ENCODE measurements around the gene WDR70.

DNA sequence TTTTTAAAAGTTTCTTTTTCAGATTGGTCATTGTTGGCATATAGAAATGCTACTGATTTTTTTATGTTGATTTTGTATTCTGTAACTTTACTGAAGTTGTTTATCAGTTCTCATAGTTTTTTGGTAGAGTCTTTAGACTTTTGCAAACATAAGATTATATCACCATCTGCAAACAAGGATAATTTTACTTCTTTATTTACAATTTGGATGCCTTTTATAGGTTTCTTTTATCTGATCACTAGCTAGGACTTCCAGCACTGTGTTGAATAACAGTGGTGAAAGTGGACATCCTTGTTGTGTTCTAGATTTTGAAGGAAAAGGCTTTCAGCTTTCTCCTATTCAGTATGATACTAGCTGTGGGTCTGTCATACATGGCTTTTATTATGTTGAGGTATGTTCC, 170.3 kb downstream of the WDR70 start:
- TF ChIP-seq POLR2AphosphoS5 (IDR thresholded peaks at IDR 0.05; ENCODE audit: low read length) (no peak), CTCF (IDR thresholded peaks at IDR 0.05 in 2 of 3, conservative IDR thresholded peaks at IDR 0.05 in 1 of 3; ENCODE audit: control insufficient read depth in 2 of 3, extremely low read depth in 1 of 3, insufficient read depth in 1 of 3, low read depth in 3 of 3, low read length in 3 of 3) (no peak), EZH2 (IDR thresholded peaks at IDR 0.05; ENCODE audit: borderline replicate concordance, control insufficient read depth, low read depth, low read length) (no peak), CHD1 (IDR thresholded peaks at IDR 0.05; ENCODE audit: low read depth, low read length) (no peak), MAX (IDR thresholded peaks at IDR 0.05; ENCODE audit: low read depth, low read length) (no peak), KDM1A (IDR thresholded peaks at IDR 0.05; ENCODE audit: borderline replicate concordance) (no peak), ZNF24 (IDR thresholded peaks at IDR 0.05) (no peak), CEBPB (IDR thresholded peaks at IDR 0.05; ENCODE audit: borderline replicate concordance in 1 of 2, low read depth in 2 of 2, low read length in 2 of 2) (no peak)

Data from GM12878 (cell line).